ENCODE measurements around the gene ATP6V1G2.
"Not testable (repeated sequence)": the region's sequence is repeated elsewhere in the genome, so short reads cannot be mapped to it uniquely, and the experiment has no call there.

ATP6V1G2 gene

DNA sequence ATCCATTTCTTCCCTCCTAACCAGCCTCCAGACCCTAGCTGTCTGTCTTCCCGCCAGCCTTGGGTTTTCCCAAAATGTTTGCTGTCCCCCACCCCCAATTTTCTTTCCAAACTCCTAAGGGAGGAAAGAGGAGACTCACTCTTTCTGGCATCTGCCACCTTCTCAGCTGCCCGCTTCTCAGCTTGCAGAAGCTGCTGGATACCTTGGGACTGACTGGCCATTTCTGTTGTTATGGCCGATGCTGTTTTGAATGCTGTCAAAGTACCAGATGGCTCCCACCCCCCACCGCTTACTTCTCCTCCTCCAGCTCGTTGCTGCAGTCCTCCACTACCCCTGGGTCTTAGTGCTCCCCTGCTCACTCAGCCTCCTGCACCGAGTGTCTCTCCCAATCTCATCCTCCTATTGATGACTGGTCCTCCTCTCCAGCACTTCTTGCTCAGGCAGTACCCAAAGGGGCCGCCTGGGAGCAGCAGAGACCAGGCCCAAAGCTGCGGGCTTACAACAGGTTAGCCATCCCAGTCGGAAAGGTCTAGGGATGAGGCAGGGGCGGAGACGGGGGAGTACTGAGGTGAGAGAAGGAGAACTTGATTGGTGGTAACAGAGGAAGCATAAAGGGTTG is at the start of gene ATP6V1G2:
TSS of gene ATP6V1G2 (minus strand) at position 270 of the 619 bp plus-strand sequence. CDS start at position 221, 49 bp downstream.
- H3K4me3 ChIP-seq (replicated peaks; ENCODE audit: low read depth, low read length), result peak within 1 kb of the TSS; percentile 43
- TF ChIP-seq, protein P1, sequence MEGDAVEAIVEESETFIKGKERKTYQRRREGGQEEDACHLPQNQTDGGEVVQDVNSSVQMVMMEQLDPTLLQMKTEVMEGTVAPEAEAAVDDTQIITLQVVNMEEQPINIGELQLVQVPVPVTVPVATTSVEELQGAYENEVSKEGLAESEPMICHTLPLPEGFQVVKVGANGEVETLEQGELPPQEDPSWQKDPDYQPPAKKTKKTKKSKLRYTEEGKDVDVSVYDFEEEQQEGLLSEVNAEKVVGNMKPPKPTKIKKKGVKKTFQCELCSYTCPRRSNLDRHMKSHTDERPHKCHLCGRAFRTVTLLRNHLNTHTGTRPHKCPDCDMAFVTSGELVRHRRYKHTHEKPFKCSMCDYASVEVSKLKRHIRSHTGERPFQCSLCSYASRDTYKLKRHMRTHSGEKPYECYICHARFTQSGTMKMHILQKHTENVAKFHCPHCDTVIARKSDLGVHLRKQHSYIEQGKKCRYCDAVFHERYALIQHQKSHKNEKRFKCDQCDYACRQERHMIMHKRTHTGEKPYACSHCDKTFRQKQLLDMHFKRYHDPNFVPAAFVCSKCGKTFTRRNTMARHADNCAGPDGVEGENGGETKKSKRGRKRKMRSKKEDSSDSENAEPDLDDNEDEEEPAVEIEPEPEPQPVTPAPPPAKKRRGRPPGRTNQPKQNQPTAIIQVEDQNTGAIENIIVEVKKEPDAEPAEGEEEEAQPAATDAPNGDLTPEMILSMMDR (IDR thresholded peaks at IDR 0.05; ENCODE audit: low read depth, low read length, missing control alignments), result peak; percentile 100
- peak; percentile 87 for DNase-seq (ENCODE audit: extremely low read depth, low read depth)

- TF ChIP-seq, protein P1 (IDR thresholded peaks at IDR 0.05; ENCODE audit: low read depth, low read length, missing control alignments), result no peak
- H3K4me3 ChIP-seq (replicated peaks; ENCODE audit: low read depth, low read length), result no peak overlapping the region
- DNase-seq (ENCODE audit: extremely low read depth, low read depth), result no peak
Measured at GRCh38 chr6:31592396-31592771, 46.0 kb upstream of the ATP6V1G2 start.

DNA sequence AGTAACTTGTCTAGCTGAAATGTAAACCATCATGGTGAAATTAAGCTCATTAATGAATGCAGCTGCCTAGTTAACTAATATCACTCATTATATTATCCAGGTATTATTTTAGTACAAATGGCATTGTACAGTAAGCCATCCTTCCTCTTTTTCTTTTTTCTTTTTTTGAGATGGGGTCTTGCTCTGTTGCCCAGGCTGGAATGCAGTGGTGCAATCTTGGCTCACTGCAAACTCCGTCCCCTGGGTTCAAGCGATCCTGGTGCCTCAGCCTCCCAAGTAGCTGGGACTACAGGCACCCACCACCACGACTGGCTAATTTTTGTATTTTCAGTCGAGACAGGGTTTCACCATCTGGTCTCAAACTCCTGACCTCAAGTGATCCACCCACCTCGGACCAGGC is 44.3 kb upstream of the ATP6V1G2 start:
- H3K4me3 ChIP-seq (replicated peaks; ENCODE audit: low read depth, low read length); DNase-seq (ENCODE audit: extremely low read depth, low read depth): not testable (repeated sequence)

DNA sequence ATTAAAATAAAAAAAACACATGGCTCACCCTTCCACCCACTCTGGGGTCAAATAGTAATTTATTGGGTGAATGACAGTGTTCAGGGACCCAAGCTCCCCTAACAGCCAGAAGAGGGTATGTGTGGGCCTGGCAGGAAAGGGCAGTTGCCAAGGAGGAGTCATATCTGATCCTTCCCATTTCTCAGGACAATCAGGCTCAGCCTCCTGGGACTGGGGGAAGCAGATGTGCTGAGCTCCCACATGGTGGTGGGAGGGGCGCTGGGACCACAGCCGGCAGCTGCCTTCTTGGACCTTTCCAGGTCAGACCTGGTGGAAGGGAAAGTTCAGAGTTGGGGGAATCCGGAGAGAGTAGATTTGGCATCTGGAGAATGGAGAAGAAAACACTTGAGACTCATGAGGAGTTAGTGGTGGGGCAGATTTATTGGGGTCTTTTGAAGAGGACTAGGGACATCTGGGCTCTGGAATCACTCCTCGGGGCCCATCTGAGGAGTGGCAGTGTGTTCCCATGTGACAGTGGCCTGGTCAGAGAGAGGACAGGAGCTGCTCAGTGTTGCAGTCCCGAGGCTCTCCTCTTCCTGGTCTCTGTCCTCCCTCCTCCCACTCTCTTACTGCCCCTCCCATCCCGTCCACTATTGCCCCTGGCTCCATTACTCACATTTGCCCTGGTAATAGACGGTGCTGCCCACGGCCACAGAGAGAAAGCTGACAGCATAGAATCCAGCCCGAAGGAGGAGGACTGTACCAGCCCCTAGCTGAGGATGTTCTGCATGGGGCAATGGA is 42.7 kb upstream of the ATP6V1G2 start:
- DNase-seq (ENCODE audit: extremely low read depth, low read depth), result no peak
- H3K4me3 ChIP-seq (replicated peaks; ENCODE audit: low read depth, low read length), result no peak overlapping the region
- TF ChIP-seq, protein P1 (IDR thresholded peaks at IDR 0.05; ENCODE audit: low read depth, low read length, missing control alignments), result no peak

DNA sequence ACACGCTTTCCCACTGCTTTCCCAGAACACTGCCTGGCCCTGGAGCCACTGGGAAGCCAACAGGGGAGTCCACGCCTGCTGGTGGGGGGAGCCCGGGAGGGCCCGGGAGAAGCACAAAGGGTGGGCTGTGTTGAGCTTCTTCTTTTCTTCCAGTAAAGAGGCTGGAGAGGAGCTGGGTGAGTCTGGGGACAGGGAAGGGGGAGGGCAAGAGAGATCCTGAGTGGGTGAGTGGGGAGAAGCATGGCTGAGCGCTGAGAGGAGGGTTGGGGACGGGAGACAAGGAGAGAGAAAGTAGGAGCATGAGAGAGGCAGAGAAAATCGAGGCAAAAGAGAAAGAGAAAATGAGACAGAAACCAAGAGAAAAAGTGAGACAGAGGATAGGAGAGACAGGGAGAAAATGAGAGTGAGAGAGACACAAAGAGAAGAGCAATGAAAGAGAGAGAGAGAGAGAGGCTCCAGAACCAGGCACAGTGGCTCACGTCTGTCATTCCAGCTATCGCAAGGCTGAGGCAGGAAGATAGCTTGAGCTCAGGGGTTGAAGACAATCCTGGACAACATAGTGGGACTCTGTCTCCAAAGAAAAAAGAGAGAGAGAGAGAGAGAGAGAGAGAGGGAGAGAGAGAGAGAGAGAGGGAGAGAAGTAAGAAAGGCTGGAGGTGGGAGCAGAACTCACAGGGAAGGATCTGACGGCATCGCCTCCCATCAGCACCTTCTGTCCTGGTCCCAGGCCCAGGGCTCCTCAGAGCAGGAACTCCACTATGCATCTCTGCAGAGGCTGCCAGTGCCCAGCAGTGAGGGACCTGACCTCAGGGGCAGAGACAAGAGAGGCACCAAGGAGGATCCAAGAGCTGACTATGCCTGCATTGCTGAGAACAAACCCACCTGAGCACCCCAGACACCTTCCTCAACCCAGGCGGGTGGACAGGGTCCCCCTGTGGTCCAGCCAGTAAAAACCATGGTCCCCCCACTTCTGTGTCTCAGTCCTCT is 41.7 kb upstream of the ATP6V1G2 start:
- no peak for DNase-seq (ENCODE audit: extremely low read depth, low read depth)
- H3K4me3 ChIP-seq (replicated peaks; ENCODE audit: low read depth, low read length), result no peak overlapping the region
- TF ChIP-seq, protein P1 (IDR thresholded peaks at IDR 0.05; ENCODE audit: low read depth, low read length, missing control alignments), result no peak

- H3K4me3 ChIP-seq (replicated peaks; ENCODE audit: low read depth, low read length), result no peak overlapping the region
- DNase-seq (ENCODE audit: extremely low read depth, low read depth), result no peak
- TF ChIP-seq, protein P1 (IDR thresholded peaks at IDR 0.05; ENCODE audit: low read depth, low read length, missing control alignments), result no peak
Measured at GRCh38 chr6:31586599-31587281, 40.3 kb upstream of the ATP6V1G2 start.
